Nephron progenitor cell (in vitro differentiated cells): ENCODE data around the gene C2orf92.
"Not testable (repeated sequence)": the region's sequence is repeated elsewhere in the genome, so short reads cannot be mapped to it uniquely, and the experiment has no call there.

Experiments used
- DNase-seq: peaks from one replicate; pipeline ENCODE4 v3.0.0; 2021
- H3K27ac Mint-ChIP-seq: 2 replicates; pipeline ENCODE4 v1.8.0; 2021; ENCODE audit warnings: mild to moderate bottlenecking, moderate library complexity, mixed read lengths
- H3K27me3 Mint-ChIP-seq: 2 replicates; pipeline ENCODE4 v1.8.0; 2021; ENCODE audit warnings: mild to moderate bottlenecking, low read depth, mixed read lengths; ENCODE audit not compliant: poor library complexity
- H3K36me3 Mint-ChIP-seq: 2 replicates; pipeline ENCODE4 v1.8.0; 2021; ENCODE audit warnings: low read depth, mixed read lengths
- H3K4me1 Mint-ChIP-seq: 2 replicates; pipeline ENCODE4 v1.8.0; 2021; ENCODE audit warnings: mixed read lengths
- H3K4me3 Mint-ChIP-seq: 2 replicates; pipeline ENCODE4 v1.8.0; 2021; ENCODE audit warnings: mild to moderate bottlenecking, moderate library complexity, mixed read lengths
- H3K9me3 Mint-ChIP-seq: 2 replicates; pipeline ENCODE4 v1.8.0; 2021; ENCODE audit warnings: mild to moderate bottlenecking, moderate library complexity, mixed read lengths
- TF ChIP-seq, protein P1 (sequence below): fragments of 200-600 bp; sonication (generic); IDR thresholded peaks from 2 replicates; pipeline ENCODE4 v1.5.0; 2021; ENCODE audit warnings: antibody characterized with exemption

Gene C2orf92

DNA sequence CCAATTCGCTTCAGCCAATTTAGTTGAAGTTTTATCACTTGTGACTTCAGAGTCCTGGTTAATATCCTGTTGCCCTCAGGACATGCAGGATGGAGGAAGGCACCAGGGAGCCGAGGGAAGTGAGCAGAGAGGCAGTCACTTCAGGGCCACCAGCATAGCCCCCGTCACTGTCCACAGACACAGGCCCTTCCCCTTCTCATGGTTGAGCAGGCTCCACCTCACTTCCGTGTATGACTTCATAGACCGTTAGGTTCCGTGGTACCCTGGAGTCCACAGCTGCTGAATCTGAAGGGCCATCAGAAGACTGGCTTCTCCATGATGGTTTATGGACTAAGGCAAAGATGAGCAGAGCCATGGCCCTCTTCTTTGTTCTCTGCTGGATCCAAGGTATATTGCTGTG is at the start of gene C2orf92:
TSS of gene C2orf92 (plus strand) at position 266 of the 400 bp plus-strand sequence. CDS start at position 342, 76 bp downstream.
- Mint-ChIP-seq H3K27me3 (no peaks in the 10 kb centered on the region), H3K9me3 (no peaks in the 10 kb centered on the region), H3K36me3 (peaks cover 9% of the 10 kb centered on the region), H3K4me1 (peaks cover 37% of the 10 kb centered on the region), H3K4me3 (no peak within 1 kb of the TSS), H3K27ac (peak within 1 kb of the TSS; percentile 46)
- no peak for DNase-seq
- TF ChIP-seq, protein P1, sequence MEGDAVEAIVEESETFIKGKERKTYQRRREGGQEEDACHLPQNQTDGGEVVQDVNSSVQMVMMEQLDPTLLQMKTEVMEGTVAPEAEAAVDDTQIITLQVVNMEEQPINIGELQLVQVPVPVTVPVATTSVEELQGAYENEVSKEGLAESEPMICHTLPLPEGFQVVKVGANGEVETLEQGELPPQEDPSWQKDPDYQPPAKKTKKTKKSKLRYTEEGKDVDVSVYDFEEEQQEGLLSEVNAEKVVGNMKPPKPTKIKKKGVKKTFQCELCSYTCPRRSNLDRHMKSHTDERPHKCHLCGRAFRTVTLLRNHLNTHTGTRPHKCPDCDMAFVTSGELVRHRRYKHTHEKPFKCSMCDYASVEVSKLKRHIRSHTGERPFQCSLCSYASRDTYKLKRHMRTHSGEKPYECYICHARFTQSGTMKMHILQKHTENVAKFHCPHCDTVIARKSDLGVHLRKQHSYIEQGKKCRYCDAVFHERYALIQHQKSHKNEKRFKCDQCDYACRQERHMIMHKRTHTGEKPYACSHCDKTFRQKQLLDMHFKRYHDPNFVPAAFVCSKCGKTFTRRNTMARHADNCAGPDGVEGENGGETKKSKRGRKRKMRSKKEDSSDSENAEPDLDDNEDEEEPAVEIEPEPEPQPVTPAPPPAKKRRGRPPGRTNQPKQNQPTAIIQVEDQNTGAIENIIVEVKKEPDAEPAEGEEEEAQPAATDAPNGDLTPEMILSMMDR, result no peak

DNA sequence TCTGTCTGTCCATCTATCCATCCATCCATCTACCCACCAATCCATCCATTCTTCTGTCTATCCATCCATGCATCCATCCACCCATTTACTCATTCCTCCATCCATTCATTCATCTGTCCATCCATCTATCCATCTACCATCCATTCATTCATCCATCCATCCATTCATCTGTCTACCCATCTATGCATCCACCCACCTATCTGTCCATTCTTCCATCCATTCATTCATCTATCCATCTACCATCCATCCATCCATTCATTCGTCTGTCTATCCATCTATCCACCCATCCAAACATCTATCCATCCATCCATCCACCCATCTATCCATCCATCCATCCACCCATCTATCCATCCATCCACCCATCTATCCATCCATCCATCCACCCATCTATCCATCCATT is 49.0 kb upstream of the C2orf92 start:
- H3K4me1 Mint-ChIP-seq, result peaks cover 40% of the 10 kb centered on the region
- H3K4me3 Mint-ChIP-seq, result peak overlapping the region; percentile 20
- not testable (repeated sequence) for H3K27ac Mint-ChIP-seq, H3K36me3 Mint-ChIP-seq, DNase-seq, H3K9me3 Mint-ChIP-seq, H3K27me3 Mint-ChIP-seq

DNA sequence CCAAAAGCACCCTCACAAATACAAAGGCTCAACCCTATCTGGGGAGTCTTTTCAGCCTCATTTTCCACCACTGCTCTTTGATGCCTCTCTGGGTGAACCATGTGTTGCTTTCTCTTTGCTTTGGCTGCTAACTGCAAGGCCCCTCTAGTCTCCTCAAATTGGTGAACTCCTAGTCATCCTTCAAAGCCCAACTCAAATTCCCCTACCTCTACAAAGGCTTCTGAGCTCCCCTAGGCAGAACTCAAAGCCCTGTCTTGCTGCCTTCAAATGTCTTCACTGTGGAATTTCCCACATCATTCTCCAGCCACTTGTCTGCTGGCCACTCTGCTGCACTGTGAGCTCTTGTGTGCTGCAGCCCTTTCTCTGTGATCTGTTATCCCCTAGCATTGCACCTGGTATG is 46.5 kb upstream of the C2orf92 start:
- not testable (repeated sequence) for H3K27ac Mint-ChIP-seq, H3K9me3 Mint-ChIP-seq, H3K27me3 Mint-ChIP-seq, H3K36me3 Mint-ChIP-seq, H3K4me3 Mint-ChIP-seq, DNase-seq
- H3K4me1 Mint-ChIP-seq, result peaks cover 40% of the 10 kb centered on the region

DNA sequence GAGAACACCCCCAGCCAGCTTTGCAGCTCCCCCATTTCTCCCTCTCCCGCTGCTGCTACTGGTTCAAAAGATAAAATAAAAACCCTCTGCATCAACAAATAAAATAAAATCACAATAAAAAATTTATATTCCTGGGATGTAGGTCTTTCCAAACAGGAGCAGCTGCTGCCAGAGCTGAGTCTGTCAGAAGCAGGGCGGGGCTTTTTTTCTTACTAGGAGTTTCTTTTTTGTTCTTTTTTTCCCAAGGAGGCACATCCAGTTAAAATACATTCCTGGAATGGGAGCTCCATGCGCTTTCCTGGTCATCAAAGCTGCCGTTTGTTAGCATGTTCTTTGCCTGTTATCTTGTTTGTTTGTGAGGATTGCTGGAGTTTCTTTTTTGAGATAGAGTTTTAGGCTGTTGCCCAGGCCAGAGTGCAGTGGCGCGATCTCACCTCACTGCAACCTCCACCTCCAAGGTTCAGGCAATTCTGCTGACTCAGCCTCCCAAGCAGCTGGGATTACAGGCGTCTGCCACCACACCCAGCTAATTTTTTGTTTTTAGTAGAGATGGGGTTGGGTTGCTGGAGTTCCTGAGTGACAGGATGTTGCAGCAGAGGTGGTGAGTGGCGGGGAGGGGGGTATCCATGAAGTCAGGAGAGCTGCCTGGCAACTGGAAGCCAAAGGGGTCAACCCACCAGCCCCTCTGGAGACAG is 44.0 kb upstream of the C2orf92 start:
- H3K9me3 Mint-ChIP-seq, H3K4me3 Mint-ChIP-seq, H3K36me3 Mint-ChIP-seq, H3K27ac Mint-ChIP-seq, DNase-seq: not testable (repeated sequence)
- peaks cover 24% of the 10 kb centered on the region for H3K4me1 Mint-ChIP-seq
- H3K27me3 Mint-ChIP-seq, result peaks cover 13% of the 10 kb centered on the region

DNA sequence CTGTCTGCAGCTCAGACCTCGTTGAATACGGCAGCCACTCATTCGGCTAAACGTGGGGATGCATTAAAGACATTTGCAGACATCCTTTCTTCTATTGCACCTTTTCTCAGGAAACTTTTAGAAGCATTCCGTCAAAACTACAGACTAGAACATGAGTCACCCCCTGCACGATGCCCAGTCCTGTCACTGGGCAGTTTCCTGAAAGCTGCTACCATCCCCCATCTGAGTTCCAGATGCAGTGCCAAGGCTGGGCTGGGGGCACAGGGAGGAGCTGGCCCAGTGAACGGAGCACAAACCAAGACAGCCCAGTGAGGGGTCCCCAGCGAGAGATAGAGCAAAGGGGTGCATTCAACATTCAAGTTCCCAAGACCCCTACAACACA is 43.5 kb upstream of the C2orf92 start:
- not testable (repeated sequence) for H3K36me3 Mint-ChIP-seq, DNase-seq, H3K27ac Mint-ChIP-seq, H3K9me3 Mint-ChIP-seq, H3K4me3 Mint-ChIP-seq
- Mint-ChIP-seq H3K27me3 (peaks cover 12% of the 10 kb centered on the region), H3K4me1 (peaks cover 20% of the 10 kb centered on the region)

DNA sequence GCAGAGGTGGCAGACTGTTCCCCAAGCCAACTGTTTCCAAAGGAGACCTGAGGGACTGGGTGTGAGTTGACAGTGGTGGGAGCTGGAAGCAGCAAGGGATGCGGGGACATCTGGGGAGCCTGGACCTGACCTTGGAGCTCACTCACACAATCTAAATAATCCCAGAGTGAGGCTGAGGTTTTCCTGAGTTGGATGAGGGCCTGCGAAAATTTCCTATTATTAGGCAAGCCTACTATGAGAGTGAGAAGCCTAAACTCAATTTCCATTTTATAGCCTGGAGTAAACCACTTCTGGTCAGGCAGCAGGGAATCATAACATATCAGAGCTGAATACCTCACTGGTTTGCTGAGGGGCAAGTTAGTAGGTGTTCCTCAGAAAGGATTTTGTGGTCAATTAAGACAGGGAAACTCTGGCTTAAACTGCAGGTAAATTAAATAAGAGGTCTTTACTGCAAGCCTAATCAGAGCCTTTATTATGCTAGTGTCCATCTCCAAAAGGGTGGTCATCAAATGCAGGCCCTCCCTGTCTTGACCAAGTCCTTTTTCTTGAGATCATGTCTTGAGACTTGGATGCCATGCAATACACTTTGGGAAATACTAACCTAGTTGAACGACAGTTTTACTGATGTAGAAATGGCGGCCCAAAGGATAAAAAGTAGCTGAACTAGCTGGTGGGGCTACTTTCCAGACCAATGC is 25.3 kb upstream of the C2orf92 start:
- peak overlapping the region; percentile 41 for H3K4me3 Mint-ChIP-seq
- no peaks in the 10 kb centered on the region for H3K9me3 Mint-ChIP-seq
- peaks cover 19% of the 10 kb centered on the region for H3K4me1 Mint-ChIP-seq
- TF ChIP-seq, protein P1, result no peak
- no peak overlapping the region for H3K27ac Mint-ChIP-seq
- H3K27me3 Mint-ChIP-seq, result no peaks in the 10 kb centered on the region
- H3K36me3 Mint-ChIP-seq, result peaks cover 21% of the 10 kb centered on the region
- no peak for DNase-seq

DNA sequence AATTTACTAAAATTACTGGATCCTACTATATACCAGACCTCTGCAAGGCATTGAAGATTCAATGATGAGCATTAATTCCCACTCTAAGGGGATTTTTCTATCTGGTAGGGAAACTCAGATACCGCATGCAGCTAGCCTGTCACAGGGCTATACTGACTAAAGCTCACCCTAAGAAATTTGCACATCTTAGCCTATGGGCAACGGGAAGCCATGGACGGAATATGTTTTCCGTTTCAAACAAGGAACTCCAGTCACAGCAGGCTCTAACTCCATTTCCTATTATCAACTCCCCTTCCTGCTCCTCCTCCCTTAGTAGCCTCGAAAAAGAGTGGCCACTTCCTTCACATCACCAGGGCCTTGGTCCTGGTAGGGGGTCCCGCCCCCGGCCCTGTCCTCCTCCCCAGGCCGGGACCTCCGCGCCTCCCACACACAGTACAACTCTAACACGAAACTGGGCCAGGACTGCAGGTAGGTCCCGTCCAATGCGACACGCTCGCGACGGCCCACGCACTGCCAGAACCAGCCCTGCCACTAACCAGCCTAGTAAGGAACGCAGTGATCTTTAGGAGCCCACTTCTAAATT is 24.3 kb upstream of the C2orf92 start:
- Mint-ChIP-seq H3K9me3 (no peaks in the 10 kb centered on the region), H3K27ac (peak overlapping the region; percentile 99), H3K4me3 (peak overlapping the region; percentile 95), H3K4me1 (peaks cover 19% of the 10 kb centered on the region), H3K27me3 (no peaks in the 10 kb centered on the region), H3K36me3 (peaks cover 29% of the 10 kb centered on the region)
- TF ChIP-seq, protein P1, result no peak
- peak; percentile 24 for DNase-seq
